ENCODE results near the gene LEAP2.
"Not testable (repeated sequence)": the region's sequence is repeated elsewhere in the genome, so short reads cannot be mapped to it uniquely, and the experiment has no call there.

LEAP2 gene

GRCh38 chr5:132848270-132848669, 25.2 kb upstream of the LEAP2 start:
- Histone ChIP-seq H3K27me3 (ENCODE audit: control insufficient read depth in 1 of 2, insufficient read depth in 2 of 2, low read length in 2 of 2) (no peaks in the 10 kb centered on the region), H3K36me3 (ENCODE audit: control insufficient read depth in 2 of 2, insufficient read depth in 2 of 2, low read length in 2 of 2) (no peaks in the 10 kb centered on the region), H3K9ac (ENCODE audit: low read length in 2 of 2) (no peak overlapping the region), H3K4me3 (ENCODE audit: low read length in 2 of 2) (no peak overlapping the region), H3K27ac (ENCODE audit: low read length) (no peak overlapping the region), H3K9me3 (ENCODE audit: control insufficient read depth in 2 of 2, low read length in 2 of 2) (no peaks in the 10 kb centered on the region), H3K4me1 (ENCODE audit: control insufficient read depth, insufficient read depth, low read length) (no peaks in the 10 kb centered on the region)

GRCh38 chr5:132849347-132849746, 24.1 kb upstream of the LEAP2 start:
- H3K9me3 ChIP-seq (ENCODE audit: control insufficient read depth in 2 of 2, low read length in 2 of 2), result no peaks in the 10 kb centered on the region
- H3K4me3 ChIP-seq (ENCODE audit: low read length in 2 of 2), result no peak overlapping the region
- no peak overlapping the region for H3K27ac ChIP-seq (ENCODE audit: low read length)
- no peaks in the 10 kb centered on the region for H3K4me1 ChIP-seq (ENCODE audit: control insufficient read depth, insufficient read depth, low read length)
- no peak overlapping the region for H3K9ac ChIP-seq (ENCODE audit: low read length in 2 of 2)
- H3K36me3 ChIP-seq (ENCODE audit: control insufficient read depth in 2 of 2, insufficient read depth in 2 of 2, low read length in 2 of 2), result no peaks in the 10 kb centered on the region
- no peaks in the 10 kb centered on the region for H3K27me3 ChIP-seq (ENCODE audit: control insufficient read depth in 1 of 2, insufficient read depth in 2 of 2, low read length in 2 of 2)

GRCh38 chr5:132850066-132850465, 23.4 kb upstream of the LEAP2 start:
- Histone ChIP-seq H3K4me1 (ENCODE audit: control insufficient read depth, insufficient read depth, low read length) (no peaks in the 10 kb centered on the region), H3K27me3 (ENCODE audit: control insufficient read depth in 1 of 2, insufficient read depth in 2 of 2, low read length in 2 of 2) (no peaks in the 10 kb centered on the region), H3K4me3 (ENCODE audit: low read length in 2 of 2) (no peak overlapping the region), H3K9me3 (ENCODE audit: control insufficient read depth in 2 of 2, low read length in 2 of 2) (no peaks in the 10 kb centered on the region), H3K27ac (ENCODE audit: low read length) (no peak overlapping the region), H3K9ac (ENCODE audit: low read length in 2 of 2) (no peak overlapping the region), H3K36me3 (ENCODE audit: control insufficient read depth in 2 of 2, insufficient read depth in 2 of 2, low read length in 2 of 2) (no peaks in the 10 kb centered on the region)

- H3K4me3 ChIP-seq (ENCODE audit: low read length in 2 of 2), result no peak overlapping the region
- no peaks in the 10 kb centered on the region for H3K36me3 ChIP-seq (ENCODE audit: control insufficient read depth in 2 of 2, insufficient read depth in 2 of 2, low read length in 2 of 2)
- H3K9me3 ChIP-seq (ENCODE audit: control insufficient read depth in 2 of 2, low read length in 2 of 2), result no peaks in the 10 kb centered on the region
- H3K27ac ChIP-seq (ENCODE audit: low read length), result no peak overlapping the region
- no peaks in the 10 kb centered on the region for H3K4me1 ChIP-seq (ENCODE audit: control insufficient read depth, insufficient read depth, low read length)
- no peak overlapping the region for H3K9ac ChIP-seq (ENCODE audit: low read length in 2 of 2)
- no peaks in the 10 kb centered on the region for H3K27me3 ChIP-seq (ENCODE audit: control insufficient read depth in 1 of 2, insufficient read depth in 2 of 2, low read length in 2 of 2)
Observed at GRCh38 chr5:132853323-132853722, 20.1 kb upstream of the LEAP2 start.

GRCh38 chr5:132853790-132854189, 19.7 kb upstream of the LEAP2 start:
- Histone ChIP-seq H3K4me3 (ENCODE audit: low read length in 2 of 2) (no peak overlapping the region), H3K27ac (ENCODE audit: low read length) (no peak overlapping the region), H3K4me1 (ENCODE audit: control insufficient read depth, insufficient read depth, low read length) (no peaks in the 10 kb centered on the region), H3K27me3 (ENCODE audit: control insufficient read depth in 1 of 2, insufficient read depth in 2 of 2, low read length in 2 of 2) (no peaks in the 10 kb centered on the region), H3K36me3 (ENCODE audit: control insufficient read depth in 2 of 2, insufficient read depth in 2 of 2, low read length in 2 of 2) (no peaks in the 10 kb centered on the region), H3K9ac (ENCODE audit: low read length in 2 of 2) (no peak overlapping the region), H3K9me3 (ENCODE audit: control insufficient read depth in 2 of 2, low read length in 2 of 2) (no peaks in the 10 kb centered on the region)

- no peak overlapping the region for H3K9ac ChIP-seq (ENCODE audit: low read length in 2 of 2)
- no peak overlapping the region for H3K4me3 ChIP-seq (ENCODE audit: low read length in 2 of 2)
- H3K4me1 ChIP-seq (ENCODE audit: control insufficient read depth, insufficient read depth, low read length), result no peaks in the 10 kb centered on the region
- H3K36me3 ChIP-seq (ENCODE audit: control insufficient read depth in 2 of 2, insufficient read depth in 2 of 2, low read length in 2 of 2), result no peaks in the 10 kb centered on the region
- no peak overlapping the region for H3K27ac ChIP-seq (ENCODE audit: low read length)
- H3K27me3 ChIP-seq (ENCODE audit: control insufficient read depth in 1 of 2, insufficient read depth in 2 of 2, low read length in 2 of 2), result no peaks in the 10 kb centered on the region
- no peaks in the 10 kb centered on the region for H3K9me3 ChIP-seq (ENCODE audit: control insufficient read depth in 2 of 2, low read length in 2 of 2)
Observed at GRCh38 chr5:132854301-132854700, 19.2 kb upstream of the LEAP2 start.

- H3K4me1 ChIP-seq (ENCODE audit: control insufficient read depth, insufficient read depth, low read length); H3K4me3 ChIP-seq (ENCODE audit: low read length in 2 of 2); H3K36me3 ChIP-seq (ENCODE audit: control insufficient read depth in 2 of 2, insufficient read depth in 2 of 2, low read length in 2 of 2); H3K9ac ChIP-seq (ENCODE audit: low read length in 2 of 2); H3K27me3 ChIP-seq (ENCODE audit: control insufficient read depth in 1 of 2, insufficient read depth in 2 of 2, low read length in 2 of 2); H3K9me3 ChIP-seq (ENCODE audit: control insufficient read depth in 2 of 2, low read length in 2 of 2); H3K27ac ChIP-seq (ENCODE audit: low read length): not testable (repeated sequence)
Observed at GRCh38 chr5:132854992-132855391, 18.5 kb upstream of the LEAP2 start.

GRCh38 chr5:132856011-132856410, 17.5 kb upstream of the LEAP2 start:
- no peak overlapping the region for H3K9ac ChIP-seq (ENCODE audit: low read length in 2 of 2)

GRCh38 chr5:132859889-132860437, 13.5 kb upstream of the LEAP2 start:
- no peak overlapping the region for H3K27ac ChIP-seq (ENCODE audit: low read length)
- no peaks in the 10 kb centered on the region for H3K9me3 ChIP-seq (ENCODE audit: control insufficient read depth in 2 of 2, low read length in 2 of 2)
- no peak overlapping the region for H3K9ac ChIP-seq (ENCODE audit: low read length in 2 of 2)
- H3K4me1 ChIP-seq (ENCODE audit: control insufficient read depth, insufficient read depth, low read length), result no peaks in the 10 kb centered on the region
- no peaks in the 10 kb centered on the region for H3K36me3 ChIP-seq (ENCODE audit: control insufficient read depth in 2 of 2, insufficient read depth in 2 of 2, low read length in 2 of 2)
- no peak overlapping the region for H3K4me3 ChIP-seq (ENCODE audit: low read length in 2 of 2)
- H3K27me3 ChIP-seq (ENCODE audit: control insufficient read depth in 1 of 2, insufficient read depth in 2 of 2, low read length in 2 of 2), result no peaks in the 10 kb centered on the region

More at GRCh38 chr5:132856011-132856410, 17.5 kb upstream of the LEAP2 start:
- no peak overlapping the region for H3K4me3 ChIP-seq (ENCODE audit: low read length in 2 of 2)
- no peaks in the 10 kb centered on the region for H3K9me3 ChIP-seq (ENCODE audit: control insufficient read depth in 2 of 2, low read length in 2 of 2)
- no peak overlapping the region for H3K27ac ChIP-seq (ENCODE audit: low read length)
- H3K4me1 ChIP-seq (ENCODE audit: control insufficient read depth, insufficient read depth, low read length), result no peaks in the 10 kb centered on the region
- no peaks in the 10 kb centered on the region for H3K36me3 ChIP-seq (ENCODE audit: control insufficient read depth in 2 of 2, insufficient read depth in 2 of 2, low read length in 2 of 2)
- H3K27me3 ChIP-seq (ENCODE audit: control insufficient read depth in 1 of 2, insufficient read depth in 2 of 2, low read length in 2 of 2), result no peaks in the 10 kb centered on the region

GRCh38 chr5:132860742-132861141, 12.7 kb upstream of the LEAP2 start:
- Histone ChIP-seq H3K9ac (ENCODE audit: low read length in 2 of 2) (no peak overlapping the region), H3K4me1 (ENCODE audit: control insufficient read depth, insufficient read depth, low read length) (peaks cover 3% of the 10 kb centered on the region), H3K27ac (ENCODE audit: low read length) (no peak overlapping the region), H3K4me3 (ENCODE audit: low read length in 2 of 2) (no peak overlapping the region), H3K9me3 (ENCODE audit: control insufficient read depth in 2 of 2, low read length in 2 of 2) (no peaks in the 10 kb centered on the region), H3K27me3 (ENCODE audit: control insufficient read depth in 1 of 2, insufficient read depth in 2 of 2, low read length in 2 of 2) (no peaks in the 10 kb centered on the region), H3K36me3 (ENCODE audit: control insufficient read depth in 2 of 2, insufficient read depth in 2 of 2, low read length in 2 of 2) (no peaks in the 10 kb centered on the region)

- Histone ChIP-seq H3K27me3 (ENCODE audit: control insufficient read depth in 1 of 2, insufficient read depth in 2 of 2, low read length in 2 of 2) (no peaks in the 10 kb centered on the region), H3K27ac (ENCODE audit: low read length) (peak overlapping the region; percentile 94), H3K9me3 (ENCODE audit: control insufficient read depth in 2 of 2, low read length in 2 of 2) (no peaks in the 10 kb centered on the region), H3K4me1 (ENCODE audit: control insufficient read depth, insufficient read depth, low read length) (peaks cover 16% of the 10 kb centered on the region), H3K9ac (ENCODE audit: low read length in 2 of 2) (peak overlapping the region; percentile 75 to 93), H3K4me3 (ENCODE audit: low read length in 2 of 2) (peak overlapping the region; percentile 66 to 92), H3K36me3 (ENCODE audit: control insufficient read depth in 2 of 2, insufficient read depth in 2 of 2, low read length in 2 of 2) (peaks cover 3 to 20% of the 10 kb centered on the region in 2 donors)
Observed at GRCh38 chr5:132865668-132866341, 7.7 kb upstream of the LEAP2 start.

Data from stomach smooth muscle (tissue), 2 donors.